Stimulated activated CD8-positive, alpha-beta memory T cell treated with anti-CD3 and anti-CD28 coated beads, Interleukin-4, amount 100 ng/mL, for 4 hours (primary cell): ENCODE results near the gene USP7.
"Not testable (repeated sequence)": the region's sequence is repeated elsewhere in the genome, so short reads cannot be mapped to it uniquely, and the experiment has no call there.

Source experiments
- DNase-seq, 2 donors: peaks; one replicate each; pipeline ENCODE4 v3.0.0-alpha.2; 2020; ENCODE audit warnings: low read depth in 2 of 2, low spot score in 1 of 2

Gene USP7

GRCh38 chr16:8925455-8925854, 38.3 kb downstream of the USP7 start:
- DNase-seq: no peak

- DNase-seq: no peak
These were observed 39.5 kb downstream of the USP7 start for GRCh38 chr16:8924214-8924613.

- no peak for DNase-seq
These were observed 40.5 kb downstream of the USP7 start for GRCh38 chr16:8923199-8923598.

- no peak for DNase-seq
These were observed 42.2 kb downstream of the USP7 start for GRCh38 chr16:8921347-8921984.

GRCh38 chr16:8920645-8921346, 42.9 kb downstream of the USP7 start:
- DNase-seq: no peak

- DNase-seq: no peak
These were observed 43.7 kb downstream of the USP7 start for GRCh38 chr16:8919934-8920462.

GRCh38 chr16:8919089-8919933, 44.4 kb downstream of the USP7 start:
- DNase-seq: no peak

GRCh38 chr16:8917336-8917735, 46.4 kb downstream of the USP7 start:
- DNase-seq: not testable (repeated sequence)

GRCh38 chr16:8916541-8917225, 47.0 kb downstream of the USP7 start:
- no peak for DNase-seq

GRCh38 chr16:8915722-8916301, 47.9 kb downstream of the USP7 start:
- no peak for DNase-seq

- DNase-seq: no peak
These were observed 49.6 kb downstream of the USP7 start for GRCh38 chr16:8914098-8914497.

GRCh38 chr16:8912793-8913192, 50.9 kb downstream of the USP7 start:
- no peak for DNase-seq

- no peak for DNase-seq
These were observed 52.9 kb downstream of the USP7 start for GRCh38 chr16:8910811-8911210.

GRCh38 chr16:8908810-8909468, 54.8 kb downstream of the USP7 start:
- no peak for DNase-seq

GRCh38 chr16:8907096-8907495, 56.6 kb downstream of the USP7 start:
- no peak for DNase-seq

- no peak for DNase-seq
These were observed 57.7 kb downstream of the USP7 start for GRCh38 chr16:8905795-8906591.

GRCh38 chr16:8905168-8905762, 58.4 kb downstream of the USP7 start:
- no peak for DNase-seq

- no peak for DNase-seq
These were observed 59.7 kb downstream of the USP7 start for GRCh38 chr16:8904018-8904430.

GRCh38 chr16:8903004-8903403, 60.7 kb downstream of the USP7 start:
- DNase-seq: no peak
